UCSD-AML1 (cell line): Measurements from ENCODE around the gene ZFYVE1.
A peak's percentile ranks its signal among the peaks of the same experiment; 100 is the strongest.
"Not testable (repeated sequence)": the region's sequence is repeated elsewhere in the genome, so short reads cannot be mapped to it uniquely, and the experiment has no call there.

ENCODE experiments used
- DNase-seq: peaks from one replicate; lab custom pipeline; 2025; ENCODE audit not compliant: unreplicated experiment; lab: John Stamatoyannopoulos, UW

The ZFYVE1 gene

GRCh38 chr14:73026845-73027542 is at the start of gene ZFYVE1:
ZFYVE1 (minus strand) TSS chr14:73027106; CDS start chr14:73024508, 2,598 bp downstream.
- peak; percentile 97 for DNase-seq

- DNase-seq: no peak
Observed at GRCh38 chr14:73069585-73069984, 42.7 kb upstream of the ZFYVE1 start.

GRCh38 chr14:73058922-73059673 is 32.2 kb upstream of the ZFYVE1 start:
- DNase-seq: no peak

- DNase-seq: peak; percentile 95
Observed at GRCh38 chr14:73058224-73058921, 31.5 kb upstream of the ZFYVE1 start, which contains the start of gene RBM25. RBM25 (plus strand) TSS chr14:73058534; CDS start chr14:73071642, 13,108 bp downstream.

GRCh38 chr14:73057944-73058223 is 31.0 kb upstream of the ZFYVE1 start:
- DNase-seq: no peak

GRCh38 chr14:73055251-73055650 is 28.3 kb upstream of the ZFYVE1 start:
- no peak for DNase-seq

- no peak for DNase-seq
Observed at GRCh38 chr14:73049428-73049827, 22.5 kb upstream of the ZFYVE1 start.

GRCh38 chr14:73047808-73048207 is 20.9 kb upstream of the ZFYVE1 start:
- no peak for DNase-seq

GRCh38 chr14:73036706-73037450 is 10.0 kb upstream of the ZFYVE1 start:
- DNase-seq: not testable (repeated sequence)

GRCh38 chr14:73027984-73028383 is 1.1 kb upstream of the ZFYVE1 start:
- DNase-seq: no peak

GRCh38 chr14:73027546-73027945 is 640 bp upstream of the ZFYVE1 start:
- no peak for DNase-seq

- no peak for DNase-seq
Observed at GRCh38 chr14:73026243-73026844, 562 bp downstream of the ZFYVE1 start.

GRCh38 chr14:73025544-73025943 is 1.4 kb downstream of the ZFYVE1 start:
- no peak for DNase-seq

- no peak for DNase-seq
Observed at GRCh38 chr14:73022051-73022450, 4.9 kb downstream of the ZFYVE1 start.

GRCh38 chr14:73016011-73016410 is 10.9 kb downstream of the ZFYVE1 start:
- DNase-seq: not testable (repeated sequence)

GRCh38 chr14:73015552-73015951 is 11.4 kb downstream of the ZFYVE1 start:
- not testable (repeated sequence) for DNase-seq

- DNase-seq: no peak
Observed at GRCh38 chr14:73014105-73014504, 12.8 kb downstream of the ZFYVE1 start.

- DNase-seq: not testable (repeated sequence)
Observed at GRCh38 chr14:73011189-73011588, 15.7 kb downstream of the ZFYVE1 start.

GRCh38 chr14:73008501-73008900 is 18.4 kb downstream of the ZFYVE1 start:
- no peak for DNase-seq

- no peak for DNase-seq
Observed at GRCh38 chr14:73007835-73008234, 19.1 kb downstream of the ZFYVE1 start.

- not testable (repeated sequence) for DNase-seq
Observed at GRCh38 chr14:73004641-73005040, 22.3 kb downstream of the ZFYVE1 start.
